ENCODE measurements around the gene PARD3.
"Not testable (repeated sequence)": the region's sequence is repeated elsewhere in the genome, so short reads cannot be mapped to it uniquely, and the experiment has no call there.

PARD3 gene

GRCh38 chr10:34479520-34480179 is 335.4 kb downstream of the PARD3 start:
- DNase-seq, result no peak

GRCh38 chr10:34477249-34477648 is 337.8 kb downstream of the PARD3 start:
- DNase-seq, result peak; percentile 56 to 58

- DNase-seq, result no peak
These were observed 338.5 kb downstream of the PARD3 start for GRCh38 chr10:34476608-34477007.

- DNase-seq, result no peak
These were observed 339.3 kb downstream of the PARD3 start for GRCh38 chr10:34475786-34476185.

GRCh38 chr10:34475274-34475646 is 339.8 kb downstream of the PARD3 start:
- no peak for DNase-seq

- DNase-seq, result no peak
These were observed 340.4 kb downstream of the PARD3 start for GRCh38 chr10:34474555-34475273.

GRCh38 chr10:34474009-34474376 is 341.1 kb downstream of the PARD3 start:
- no peak for DNase-seq

- no peak for DNase-seq
These were observed 341.7 kb downstream of the PARD3 start for GRCh38 chr10:34473174-34474008.

- no peak for DNase-seq
These were observed 344.8 kb downstream of the PARD3 start for GRCh38 chr10:34470307-34470706.

- no peak for DNase-seq
These were observed 345.6 kb downstream of the PARD3 start for GRCh38 chr10:34469446-34469845.

GRCh38 chr10:34467902-34468301 is 347.2 kb downstream of the PARD3 start:
- no peak for DNase-seq

- DNase-seq, result no peak
These were observed 347.7 kb downstream of the PARD3 start for GRCh38 chr10:34467364-34467763.

GRCh38 chr10:34465678-34466077 is 349.4 kb downstream of the PARD3 start:
- no peak for DNase-seq

GRCh38 chr10:34464591-34464990 is 350.5 kb downstream of the PARD3 start:
- DNase-seq, result no peak

- no peak for DNase-seq
These were observed 351.1 kb downstream of the PARD3 start for GRCh38 chr10:34464000-34464399.

GRCh38 chr10:34462993-34463392 is 352.1 kb downstream of the PARD3 start:
- no peak for DNase-seq

- DNase-seq, result no peak
These were observed 353.0 kb downstream of the PARD3 start for GRCh38 chr10:34462056-34462455.

- DNase-seq, result no peak
These were observed 360.4 kb downstream of the PARD3 start for GRCh38 chr10:34454590-34455261.

GRCh38 chr10:34449836-34450235 is 365.3 kb downstream of the PARD3 start:
- no peak for DNase-seq

GRCh38 chr10:34446049-34446448 is 369.0 kb downstream of the PARD3 start:
- DNase-seq, result no peak

GRCh38 chr10:34444223-34445183 is 370.6 kb downstream of the PARD3 start:
- no peak for DNase-seq

GRCh38 chr10:34439386-34439785 is 375.7 kb downstream of the PARD3 start:
- DNase-seq, result not testable (repeated sequence)
